ENCODE data around the gene SAMD11. TPM values are rescaled to one million over a fixed set of nuclear protein-coding genes. Genes with fewer than 3 reads are reported as not detected.

Gene SAMD11
- total RNA-seq, 1 donor from 2014 or later: 3.7 TPM

DNA sequence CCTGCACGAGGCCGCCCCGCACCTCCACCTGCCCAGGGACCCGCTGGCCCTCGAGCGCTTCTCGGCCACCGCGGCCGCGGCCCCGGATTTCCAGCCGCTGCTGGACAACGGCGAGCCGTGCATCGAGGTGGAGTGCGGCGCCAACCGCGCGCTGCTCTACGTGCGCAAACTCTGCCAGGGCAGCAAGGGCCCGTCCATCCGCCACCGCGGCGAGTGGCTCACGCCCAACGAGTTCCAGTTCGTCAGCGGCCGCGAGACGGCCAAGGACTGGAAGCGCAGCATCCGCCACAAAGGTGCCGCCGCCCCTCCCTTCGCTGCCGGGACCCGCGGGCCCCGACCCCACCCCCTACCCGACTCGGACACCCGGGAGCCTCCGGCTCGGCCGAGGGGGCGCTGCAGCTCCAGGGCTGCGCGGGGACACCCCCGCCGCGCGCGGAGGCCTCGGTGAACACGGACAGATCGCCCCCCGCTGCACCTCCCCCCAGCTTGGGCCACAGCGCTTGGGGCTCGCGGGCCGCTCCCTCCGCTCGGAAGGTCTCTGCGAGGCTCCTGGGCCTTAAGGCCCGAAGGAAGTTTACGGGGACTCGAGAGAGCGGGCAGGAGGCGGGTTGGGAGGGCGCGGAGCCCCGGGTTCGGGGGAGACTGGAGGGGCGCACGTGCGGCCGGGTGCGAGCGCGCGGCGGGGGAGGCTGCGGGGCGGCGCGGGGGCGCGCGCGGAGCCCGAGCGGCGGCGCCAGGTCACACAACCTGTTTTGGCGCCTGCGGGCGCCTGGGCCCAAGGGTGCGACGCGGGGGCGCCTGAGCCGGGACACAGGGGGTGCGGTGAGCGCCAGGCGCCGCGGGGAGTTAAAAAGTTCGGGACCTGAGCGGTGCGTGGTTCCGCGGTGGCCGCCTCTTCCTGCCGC lies 1.2 kb downstream of the SAMD11 start:
- peak overlapping the region in 1 of 3 donors; percentile 45 for H3K9ac ChIP-seq (ENCODE audit: low read depth in 1 of 3, low read length in 3 of 3)
- H3K4me1 ChIP-seq (ENCODE audit: control insufficient read depth in 3 of 3, insufficient read depth in 3 of 3, low read length in 3 of 3): peaks cover 26 to 41% (median 36%) of the 10 kb centered on the region in 3 donors
- peak overlapping the region; percentile 14 to 60 (median 43) for H3K4me3 ChIP-seq (ENCODE audit: low read length in 3 of 3)
- H3K9me3 ChIP-seq (ENCODE audit: control insufficient read depth in 3 of 3, low read length in 3 of 3): no peaks in the 10 kb centered on the region
- no peaks in the 10 kb centered on the region for H3K36me3 ChIP-seq (ENCODE audit: control insufficient read depth in 3 of 3, insufficient read depth in 3 of 3, low read length in 3 of 3)
- no peak overlapping the region for H3K27ac ChIP-seq (ENCODE audit: low read depth, low read length)
- H3K27me3 ChIP-seq (ENCODE audit: control insufficient read depth in 3 of 3, insufficient read depth in 3 of 3, low read length in 3 of 3): peaks cover 62 to 83% (median 64%) of the 10 kb centered on the region in 3 donors

DNA sequence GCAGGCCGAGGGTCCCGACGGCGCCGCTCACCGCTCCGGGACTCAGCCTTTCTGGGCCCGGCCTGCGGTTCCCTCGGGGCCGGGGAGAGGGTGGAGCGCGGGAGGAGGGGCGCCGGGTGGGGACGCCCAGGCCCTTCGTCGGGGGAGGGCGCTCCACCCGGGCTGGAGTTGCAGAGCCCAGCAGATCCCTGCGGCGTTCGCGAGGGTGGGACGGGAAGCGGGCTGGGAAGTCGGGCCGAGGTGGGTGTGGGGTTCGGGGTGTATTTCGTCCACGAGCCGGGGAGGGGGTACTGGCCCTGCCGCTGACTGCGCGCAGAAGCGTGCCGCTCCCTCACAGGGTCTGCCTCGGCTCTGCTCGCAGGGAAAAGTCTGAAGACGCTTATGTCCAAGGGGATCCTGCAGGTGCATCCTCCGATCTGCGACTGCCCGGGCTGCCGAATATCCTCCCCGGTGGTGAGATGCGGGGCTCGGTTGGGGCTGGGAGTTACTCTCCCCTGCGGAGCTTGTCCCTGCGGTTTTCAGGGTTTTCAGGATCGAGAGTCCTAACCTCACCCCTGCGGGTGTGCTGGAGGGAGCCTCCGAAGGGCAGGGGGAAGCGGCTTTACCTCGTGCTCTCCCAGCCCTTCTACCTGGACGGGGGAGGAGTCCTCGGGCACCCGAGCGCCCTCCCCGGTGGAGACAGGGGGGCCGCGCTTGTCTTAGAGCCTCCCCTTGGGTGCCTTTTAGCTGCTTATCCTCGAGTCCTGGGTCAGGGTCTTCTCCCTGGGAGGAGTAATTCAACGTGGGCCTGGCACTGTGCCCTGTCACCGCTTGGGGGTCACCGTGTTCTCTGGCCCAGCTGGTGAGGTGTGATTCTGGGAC lies 2.1 kb downstream of the SAMD11 start:
- Histone ChIP-seq H3K27me3 (ENCODE audit: control insufficient read depth in 3 of 3, insufficient read depth in 3 of 3, low read length in 3 of 3) (peaks cover 57 to 80% (median 59%) of the 10 kb centered on the region in 3 donors), H3K9ac (ENCODE audit: low read depth in 1 of 3, low read length in 3 of 3) (no peak overlapping the region), H3K36me3 (ENCODE audit: control insufficient read depth in 3 of 3, insufficient read depth in 3 of 3, low read length in 3 of 3) (no peaks in the 10 kb centered on the region), H3K4me1 (ENCODE audit: control insufficient read depth in 3 of 3, insufficient read depth in 3 of 3, low read length in 3 of 3) (peaks cover 17 to 32% (median 27%) of the 10 kb centered on the region in 3 donors), H3K9me3 (ENCODE audit: control insufficient read depth in 3 of 3, low read length in 3 of 3) (no peaks in the 10 kb centered on the region), H3K27ac (ENCODE audit: low read depth, low read length) (no peak overlapping the region), H3K4me3 (ENCODE audit: low read length in 3 of 3) (peak overlapping the region in 1 of 3 donors; percentile 5)

DNA sequence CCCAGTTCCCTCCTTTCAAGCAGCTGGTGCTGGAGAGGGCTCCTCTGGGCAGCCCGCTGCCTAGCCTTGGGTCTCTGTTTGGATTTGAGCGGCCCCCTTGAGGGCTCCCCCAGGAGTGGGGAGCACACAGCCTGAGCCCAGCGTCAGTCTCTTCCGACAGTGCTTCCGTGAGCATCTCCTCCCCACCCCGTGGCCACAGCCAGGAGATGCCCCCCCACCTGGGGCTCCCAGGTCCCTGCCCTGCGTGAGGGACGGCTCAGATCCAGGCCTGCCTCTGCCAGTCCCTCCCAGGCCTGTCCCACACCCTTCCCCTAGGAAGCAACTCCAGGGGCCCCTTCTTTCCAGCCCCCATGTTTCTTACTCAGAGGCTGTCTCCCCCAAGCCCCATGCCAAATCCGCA lies 3.5 kb downstream of the SAMD11 start:
- peaks cover 61 to 82% (median 66%) of the 10 kb centered on the region in 3 donors for H3K27me3 ChIP-seq (ENCODE audit: control insufficient read depth in 3 of 3, insufficient read depth in 3 of 3, low read length in 3 of 3)
- no peaks in the 10 kb centered on the region for H3K36me3 ChIP-seq (ENCODE audit: control insufficient read depth in 3 of 3, insufficient read depth in 3 of 3, low read length in 3 of 3)
- H3K9me3 ChIP-seq (ENCODE audit: control insufficient read depth in 3 of 3, low read length in 3 of 3): no peaks in the 10 kb centered on the region
- no peak overlapping the region for H3K4me3 ChIP-seq (ENCODE audit: low read length in 3 of 3)
- H3K9ac ChIP-seq (ENCODE audit: low read depth in 1 of 3, low read length in 3 of 3): no peak overlapping the region
- peaks cover 9 to 22% (median 18%) of the 10 kb centered on the region in 3 donors for H3K4me1 ChIP-seq (ENCODE audit: control insufficient read depth in 3 of 3, insufficient read depth in 3 of 3, low read length in 3 of 3)
- H3K27ac ChIP-seq (ENCODE audit: low read depth, low read length): no peak overlapping the region

DNA sequence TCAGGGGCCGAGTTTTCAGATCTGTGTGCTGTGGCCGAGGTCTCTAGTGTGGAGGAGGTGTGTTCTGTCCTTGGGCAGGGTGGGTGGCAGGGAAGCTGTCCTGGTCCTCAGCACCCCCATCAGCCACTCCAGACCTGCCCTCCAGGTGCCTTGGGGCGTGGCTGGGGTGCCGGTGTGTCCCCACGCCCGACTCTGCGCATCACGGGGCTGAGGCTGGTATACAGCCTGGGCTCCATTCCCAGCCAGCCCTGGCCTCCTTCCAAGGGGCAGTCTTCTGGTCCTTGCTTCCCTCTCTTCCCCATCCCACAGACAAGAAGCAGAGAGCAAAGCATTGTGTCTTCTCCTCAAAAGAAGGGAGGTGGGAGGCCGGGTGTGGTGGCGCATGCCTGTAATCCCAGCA lies 4.0 kb downstream of the SAMD11 start:
- Histone ChIP-seq H3K9ac (ENCODE audit: low read depth in 1 of 3, low read length in 3 of 3) (no peak overlapping the region), H3K27ac (ENCODE audit: low read depth, low read length) (no peak overlapping the region), H3K27me3 (ENCODE audit: control insufficient read depth in 3 of 3, insufficient read depth in 3 of 3, low read length in 3 of 3) (peaks cover 63 to 81% (median 66%) of the 10 kb centered on the region in 3 donors), H3K4me3 (ENCODE audit: low read length in 3 of 3) (no peak overlapping the region), H3K36me3 (ENCODE audit: control insufficient read depth in 3 of 3, insufficient read depth in 3 of 3, low read length in 3 of 3) (no peaks in the 10 kb centered on the region), H3K9me3 (ENCODE audit: control insufficient read depth in 3 of 3, low read length in 3 of 3) (no peaks in the 10 kb centered on the region), H3K4me1 (ENCODE audit: control insufficient read depth in 3 of 3, insufficient read depth in 3 of 3, low read length in 3 of 3) (peaks cover 9 to 18% (median 17%) of the 10 kb centered on the region in 3 donors)

DNA sequence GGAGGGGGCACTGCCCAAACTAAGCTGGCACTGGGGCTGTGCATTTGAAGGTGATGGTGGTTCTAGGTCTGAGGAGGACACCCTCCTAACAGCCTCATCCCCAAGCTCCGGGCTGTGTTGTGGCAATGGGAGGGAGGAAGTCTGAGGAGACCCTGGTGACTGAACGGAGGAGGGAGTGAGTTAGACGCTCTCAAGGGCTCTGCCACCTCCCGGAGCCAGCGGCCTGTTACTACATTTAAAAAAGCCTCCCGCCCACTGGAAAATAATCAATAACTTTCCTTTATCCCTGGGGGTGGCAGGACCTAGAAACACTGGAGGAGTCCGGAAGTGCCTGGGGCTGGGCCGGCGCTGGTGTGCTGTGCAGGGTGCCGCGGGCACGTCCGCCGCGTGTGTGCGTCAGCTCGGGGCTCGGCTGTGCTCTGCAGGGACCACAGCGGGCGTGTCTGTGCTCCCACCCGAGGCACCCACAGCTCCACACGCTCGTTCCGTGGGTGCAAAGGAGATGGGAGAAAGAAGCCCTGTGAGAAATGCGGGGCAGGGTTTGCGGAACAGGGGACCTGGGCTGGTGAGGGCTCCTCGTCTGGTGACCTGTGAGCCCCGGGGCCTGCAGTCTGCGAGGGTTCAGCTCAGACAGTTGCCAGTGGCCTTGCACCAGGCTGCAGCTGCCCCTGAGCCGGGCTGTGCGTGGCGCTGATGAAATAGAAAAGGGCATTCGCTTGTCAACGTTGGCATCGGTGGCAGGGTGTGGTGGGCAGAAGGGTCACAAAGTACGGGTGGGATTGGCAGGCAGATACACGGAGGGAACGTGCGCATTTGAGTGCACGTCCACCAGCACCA lies 5.3 kb downstream of the SAMD11 start:
- peaks cover 3 to 10% (median 8%) of the 10 kb centered on the region in 3 donors for H3K4me1 ChIP-seq (ENCODE audit: control insufficient read depth in 3 of 3, insufficient read depth in 3 of 3, low read length in 3 of 3)
- H3K9ac ChIP-seq (ENCODE audit: low read depth in 1 of 3, low read length in 3 of 3): no peak overlapping the region
- no peak overlapping the region for H3K4me3 ChIP-seq (ENCODE audit: low read length in 3 of 3)
- H3K27ac ChIP-seq (ENCODE audit: low read depth, low read length): no peak overlapping the region
- no peaks in the 10 kb centered on the region for H3K9me3 ChIP-seq (ENCODE audit: control insufficient read depth in 3 of 3, low read length in 3 of 3)
- H3K27me3 ChIP-seq (ENCODE audit: control insufficient read depth in 3 of 3, insufficient read depth in 3 of 3, low read length in 3 of 3): peaks cover 60 to 84% (median 72%) of the 10 kb centered on the region in 3 donors
- H3K36me3 ChIP-seq (ENCODE audit: control insufficient read depth in 3 of 3, insufficient read depth in 3 of 3, low read length in 3 of 3): no peaks in the 10 kb centered on the region

DNA sequence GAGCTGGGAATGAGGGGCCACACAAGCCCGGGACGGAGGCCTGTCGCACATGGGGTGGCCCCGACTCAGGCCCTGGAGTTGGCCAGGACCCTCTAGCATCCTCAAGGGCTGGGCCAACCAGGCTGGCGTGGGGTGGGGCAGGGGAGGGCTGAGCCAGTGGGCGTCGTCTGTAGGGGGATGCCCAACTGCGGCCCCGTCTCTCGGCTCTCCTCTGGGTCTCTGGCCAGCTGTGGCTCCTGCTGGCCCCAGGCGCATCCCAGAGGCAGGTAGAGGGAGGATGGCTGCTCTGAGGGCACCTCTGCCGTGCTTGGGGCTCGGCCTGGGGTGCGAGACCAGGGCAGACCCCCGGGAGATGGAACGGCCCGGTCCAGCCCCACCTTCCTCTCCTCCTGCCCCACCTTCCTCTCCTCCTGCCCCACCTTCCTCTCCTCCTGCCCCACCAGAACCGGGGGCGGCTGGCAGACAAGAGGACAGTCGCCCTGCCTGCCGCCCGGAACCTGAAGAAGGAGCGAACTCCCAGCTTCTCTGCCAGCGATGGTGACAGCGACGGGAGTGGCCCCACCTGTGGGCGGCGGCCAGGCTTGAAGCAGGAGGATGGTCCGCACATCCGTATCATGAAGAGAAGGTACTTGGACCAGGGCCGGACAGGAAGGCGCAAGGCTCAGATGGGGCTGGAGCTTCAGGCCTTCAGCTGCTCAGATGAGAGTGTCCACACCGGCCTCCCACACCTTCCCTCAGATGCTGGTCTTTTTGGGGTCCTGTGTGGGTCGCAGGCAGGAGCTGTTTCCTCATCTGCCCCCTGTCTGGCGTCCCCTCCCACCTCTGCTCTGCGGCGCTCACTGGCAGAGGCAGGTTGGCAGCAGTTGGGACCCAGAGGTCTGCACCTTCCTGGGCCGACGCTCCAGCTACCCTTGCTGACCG lies 6.2 kb downstream of the SAMD11 start:
- peaks cover 0 to 10% (median 8%) of the 10 kb centered on the region in 3 donors for H3K4me1 ChIP-seq (ENCODE audit: control insufficient read depth in 3 of 3, insufficient read depth in 3 of 3, low read length in 3 of 3)

DNA sequence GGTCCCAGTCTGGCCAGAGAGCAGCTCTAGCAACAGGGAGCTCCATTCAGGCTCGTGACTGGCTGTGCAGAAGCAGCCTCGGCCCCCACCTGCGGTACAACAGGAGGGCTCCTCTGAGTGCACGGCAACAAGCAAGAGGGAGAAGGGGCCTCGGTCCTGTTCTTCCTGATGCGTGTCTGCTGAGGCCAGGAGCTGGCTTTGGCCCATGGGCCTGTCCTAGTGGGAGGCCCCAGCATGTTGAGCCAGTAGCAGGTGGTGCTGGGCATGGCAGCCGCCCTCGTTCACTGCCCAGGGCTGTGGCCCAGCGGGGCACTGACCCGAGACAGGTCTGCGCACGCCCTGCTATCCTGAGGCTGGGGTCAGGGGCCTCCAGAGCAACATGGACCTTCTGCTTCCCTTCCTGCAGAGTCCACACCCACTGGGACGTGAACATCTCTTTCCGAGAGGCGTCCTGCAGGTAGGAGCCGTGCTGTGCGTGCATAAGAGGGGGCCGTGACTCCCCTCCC lies 7.0 kb downstream of the SAMD11 start:
- Histone ChIP-seq H3K9me3 (ENCODE audit: control insufficient read depth in 3 of 3, low read length in 3 of 3) (no peaks in the 10 kb centered on the region), H3K9ac (ENCODE audit: low read depth in 1 of 3, low read length in 3 of 3) (no peak overlapping the region), H3K4me1 (ENCODE audit: control insufficient read depth in 3 of 3, insufficient read depth in 3 of 3, low read length in 3 of 3) (peaks cover 0 to 14% (median 13%) of the 10 kb centered on the region in 3 donors), H3K36me3 (ENCODE audit: control insufficient read depth in 3 of 3, insufficient read depth in 3 of 3, low read length in 3 of 3) (no peaks in the 10 kb centered on the region), H3K4me3 (ENCODE audit: low read length in 3 of 3) (no peak overlapping the region), H3K27ac (ENCODE audit: low read depth, low read length) (no peak overlapping the region), H3K27me3 (ENCODE audit: control insufficient read depth in 3 of 3, insufficient read depth in 3 of 3, low read length in 3 of 3) (peaks cover 66 to 79% (median 72%) of the 10 kb centered on the region in 3 donors)

More for the DNA sequence above, 6.2 kb downstream of the SAMD11 start:
- Histone ChIP-seq H3K9me3 (ENCODE audit: control insufficient read depth in 3 of 3, low read length in 3 of 3) (no peaks in the 10 kb centered on the region), H3K4me3 (ENCODE audit: low read length in 3 of 3) (no peak overlapping the region), H3K27ac (ENCODE audit: low read depth, low read length) (no peak overlapping the region), H3K9ac (ENCODE audit: low read depth in 1 of 3, low read length in 3 of 3) (no peak overlapping the region), H3K36me3 (ENCODE audit: control insufficient read depth in 3 of 3, insufficient read depth in 3 of 3, low read length in 3 of 3) (no peaks in the 10 kb centered on the region), H3K27me3 (ENCODE audit: control insufficient read depth in 3 of 3, insufficient read depth in 3 of 3, low read length in 3 of 3) (peaks cover 62 to 77% (median 69%) of the 10 kb centered on the region in 3 donors)

DNA sequence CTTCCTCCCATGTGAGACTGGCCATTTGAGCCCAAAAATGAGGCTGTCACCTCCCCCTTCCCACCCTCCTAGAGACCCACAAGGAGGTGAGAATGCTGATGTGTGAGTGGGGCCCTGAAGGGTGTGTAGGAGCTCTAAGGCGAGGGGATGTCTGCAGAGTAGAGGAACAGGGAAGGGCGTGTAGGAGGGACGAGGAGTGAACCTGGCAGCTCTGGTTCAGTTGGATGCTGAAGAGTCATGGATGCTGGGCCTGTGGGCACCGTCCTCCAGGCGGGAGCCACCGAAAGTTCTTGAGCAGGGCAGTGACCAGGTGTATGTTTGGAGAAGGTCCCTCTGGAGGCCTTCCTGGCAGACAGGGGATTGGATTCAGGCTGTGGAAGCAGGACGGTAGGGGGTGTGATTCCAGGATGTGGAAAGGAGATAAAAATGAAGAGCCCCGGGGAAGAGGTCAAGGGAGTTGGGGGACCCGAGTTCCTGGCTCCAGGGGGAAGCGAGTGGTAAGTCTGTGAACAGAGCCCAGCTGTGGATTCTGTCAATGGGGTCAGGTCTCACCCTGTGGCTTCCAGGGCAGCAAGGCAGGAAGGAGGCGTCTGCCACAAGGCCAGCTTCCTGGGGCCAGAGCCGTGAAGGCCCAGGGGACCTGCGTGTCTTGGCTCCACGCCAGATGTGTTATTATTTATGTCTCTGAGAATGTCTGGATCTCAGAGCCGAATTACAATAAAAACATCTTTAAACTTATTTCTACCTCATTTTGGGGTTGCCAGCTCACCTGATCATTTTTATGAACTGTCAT lies 7.9 kb downstream of the SAMD11 start:
- peaks cover 0 to 11% (median 8%) of the 10 kb centered on the region in 3 donors for H3K4me1 ChIP-seq (ENCODE audit: control insufficient read depth in 3 of 3, insufficient read depth in 3 of 3, low read length in 3 of 3)
- no peak overlapping the region for H3K9ac ChIP-seq (ENCODE audit: low read depth in 1 of 3, low read length in 3 of 3)
- H3K9me3 ChIP-seq (ENCODE audit: control insufficient read depth in 3 of 3, low read length in 3 of 3): no peaks in the 10 kb centered on the region
- peaks cover 65 to 79% (median 71%) of the 10 kb centered on the region in 3 donors for H3K27me3 ChIP-seq (ENCODE audit: control insufficient read depth in 3 of 3, insufficient read depth in 3 of 3, low read length in 3 of 3)
- no peak overlapping the region for H3K27ac ChIP-seq (ENCODE audit: low read depth, low read length)
- H3K36me3 ChIP-seq (ENCODE audit: control insufficient read depth in 3 of 3, insufficient read depth in 3 of 3, low read length in 3 of 3): no peaks in the 10 kb centered on the region
- H3K4me3 ChIP-seq (ENCODE audit: low read length in 3 of 3): no peak overlapping the region
